ENCODE data around the gene MYO1E. TPM values are rescaled to one million over a fixed set of nuclear protein-coding genes. Genes with fewer than 3 reads are reported as not detected.

Gene MYO1E
- total and polyA plus RNA-seq, 4 donors: 6.7 to 70.9 (median 21.6) TPM

DNA sequence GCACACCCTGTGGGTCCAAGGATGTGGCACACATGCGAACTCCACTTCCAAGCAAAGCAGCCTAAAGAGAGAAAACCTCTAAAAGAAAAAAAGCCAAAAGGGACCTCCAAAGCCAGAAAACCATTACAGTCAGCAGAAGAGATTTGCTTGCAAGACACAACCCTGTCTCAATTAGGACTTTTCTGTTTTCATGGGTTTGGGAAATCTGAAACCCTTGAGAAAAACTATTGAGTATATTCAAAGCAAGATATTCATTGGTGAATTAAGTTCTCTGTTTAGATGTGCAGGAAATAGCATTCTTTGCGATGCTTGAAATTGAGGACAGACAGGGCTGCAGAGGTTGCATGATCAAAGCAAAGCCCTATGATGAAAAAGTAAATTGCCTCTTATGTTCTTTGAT lies 176.3 kb downstream of the MYO1E start:
- WGBS: 98% methylated on average over 2 of the region's 2 CpGs
- H3K4me3 ChIP-seq (ENCODE audit: low read depth in 1 of 3, low read length in 3 of 3): no peak overlapping the region
- TF ChIP-seq RXRA (IDR thresholded peaks at IDR 0.05) (no peak), NR2F2 (IDR thresholded peaks at IDR 0.05) (no peak), RAD21 (IDR thresholded peaks at IDR 0.05) (no peak), FOXA2 (IDR thresholded peaks at IDR 0.05) (no peak), GABPA (IDR thresholded peaks at IDR 0.05 in 1 of 2, conservative IDR thresholded peaks at IDR 0.05 in 1 of 2) (no peak), EGR1 (IDR thresholded peaks at IDR 0.05; ENCODE audit: low read depth in 2 of 2) (no peak), YY1 (IDR thresholded peaks at IDR 0.05) (no peak)
- TF ChIP-seq, protein P1, sequence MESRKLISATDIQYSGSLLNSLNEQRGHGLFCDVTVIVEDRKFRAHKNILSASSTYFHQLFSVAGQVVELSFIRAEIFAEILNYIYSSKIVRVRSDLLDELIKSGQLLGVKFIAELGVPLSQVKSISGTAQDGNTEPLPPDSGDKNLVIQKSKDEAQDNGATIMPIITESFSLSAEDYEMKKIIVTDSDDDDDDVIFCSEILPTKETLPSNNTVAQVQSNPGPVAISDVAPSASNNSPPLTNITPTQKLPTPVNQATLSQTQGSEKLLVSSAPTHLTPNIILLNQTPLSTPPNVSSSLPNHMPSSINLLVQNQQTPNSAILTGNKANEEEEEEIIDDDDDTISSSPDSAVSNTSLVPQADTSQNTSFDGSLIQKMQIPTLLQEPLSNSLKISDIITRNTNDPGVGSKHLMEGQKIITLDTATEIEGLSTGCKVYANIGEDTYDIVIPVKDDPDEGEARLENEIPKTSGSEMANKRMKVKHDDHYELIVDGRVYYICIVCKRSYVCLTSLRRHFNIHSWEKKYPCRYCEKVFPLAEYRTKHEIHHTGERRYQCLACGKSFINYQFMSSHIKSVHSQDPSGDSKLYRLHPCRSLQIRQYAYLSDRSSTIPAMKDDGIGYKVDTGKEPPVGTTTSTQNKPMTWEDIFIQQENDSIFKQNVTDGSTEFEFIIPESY (IDR thresholded peaks at IDR 0.05): no peak
- TF ChIP-seq, protein P2, sequence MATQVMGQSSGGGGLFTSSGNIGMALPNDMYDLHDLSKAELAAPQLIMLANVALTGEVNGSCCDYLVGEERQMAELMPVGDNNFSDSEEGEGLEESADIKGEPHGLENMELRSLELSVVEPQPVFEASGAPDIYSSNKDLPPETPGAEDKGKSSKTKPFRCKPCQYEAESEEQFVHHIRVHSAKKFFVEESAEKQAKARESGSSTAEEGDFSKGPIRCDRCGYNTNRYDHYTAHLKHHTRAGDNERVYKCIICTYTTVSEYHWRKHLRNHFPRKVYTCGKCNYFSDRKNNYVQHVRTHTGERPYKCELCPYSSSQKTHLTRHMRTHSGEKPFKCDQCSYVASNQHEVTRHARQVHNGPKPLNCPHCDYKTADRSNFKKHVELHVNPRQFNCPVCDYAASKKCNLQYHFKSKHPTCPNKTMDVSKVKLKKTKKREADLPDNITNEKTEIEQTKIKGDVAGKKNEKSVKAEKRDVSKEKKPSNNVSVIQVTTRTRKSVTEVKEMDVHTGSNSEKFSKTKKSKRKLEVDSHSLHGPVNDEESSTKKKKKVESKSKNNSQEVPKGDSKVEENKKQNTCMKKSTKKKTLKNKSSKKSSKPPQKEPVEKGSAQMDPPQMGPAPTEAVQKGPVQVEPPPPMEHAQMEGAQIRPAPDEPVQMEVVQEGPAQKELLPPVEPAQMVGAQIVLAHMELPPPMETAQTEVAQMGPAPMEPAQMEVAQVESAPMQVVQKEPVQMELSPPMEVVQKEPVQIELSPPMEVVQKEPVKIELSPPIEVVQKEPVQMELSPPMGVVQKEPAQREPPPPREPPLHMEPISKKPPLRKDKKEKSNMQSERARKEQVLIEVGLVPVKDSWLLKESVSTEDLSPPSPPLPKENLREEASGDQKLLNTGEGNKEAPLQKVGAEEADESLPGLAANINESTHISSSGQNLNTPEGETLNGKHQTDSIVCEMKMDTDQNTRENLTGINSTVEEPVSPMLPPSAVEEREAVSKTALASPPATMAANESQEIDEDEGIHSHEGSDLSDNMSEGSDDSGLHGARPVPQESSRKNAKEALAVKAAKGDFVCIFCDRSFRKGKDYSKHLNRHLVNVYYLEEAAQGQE (IDR thresholded peaks at IDR 0.05): no peak
- TF ChIP-seq, protein P3, sequence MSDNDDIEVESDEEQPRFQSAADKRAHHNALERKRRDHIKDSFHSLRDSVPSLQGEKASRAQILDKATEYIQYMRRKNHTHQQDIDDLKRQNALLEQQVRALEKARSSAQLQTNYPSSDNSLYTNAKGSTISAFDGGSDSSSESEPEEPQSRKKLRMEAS (IDR thresholded peaks at IDR 0.05): no peak
- TF ChIP-seq, protein P4, sequence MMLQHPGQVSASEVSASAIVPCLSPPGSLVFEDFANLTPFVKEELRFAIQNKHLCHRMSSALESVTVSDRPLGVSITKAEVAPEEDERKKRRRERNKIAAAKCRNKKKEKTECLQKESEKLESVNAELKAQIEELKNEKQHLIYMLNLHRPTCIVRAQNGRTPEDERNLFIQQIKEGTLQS (IDR thresholded peaks at IDR 0.05): no peak
- TF ChIP-seq, protein P5, sequence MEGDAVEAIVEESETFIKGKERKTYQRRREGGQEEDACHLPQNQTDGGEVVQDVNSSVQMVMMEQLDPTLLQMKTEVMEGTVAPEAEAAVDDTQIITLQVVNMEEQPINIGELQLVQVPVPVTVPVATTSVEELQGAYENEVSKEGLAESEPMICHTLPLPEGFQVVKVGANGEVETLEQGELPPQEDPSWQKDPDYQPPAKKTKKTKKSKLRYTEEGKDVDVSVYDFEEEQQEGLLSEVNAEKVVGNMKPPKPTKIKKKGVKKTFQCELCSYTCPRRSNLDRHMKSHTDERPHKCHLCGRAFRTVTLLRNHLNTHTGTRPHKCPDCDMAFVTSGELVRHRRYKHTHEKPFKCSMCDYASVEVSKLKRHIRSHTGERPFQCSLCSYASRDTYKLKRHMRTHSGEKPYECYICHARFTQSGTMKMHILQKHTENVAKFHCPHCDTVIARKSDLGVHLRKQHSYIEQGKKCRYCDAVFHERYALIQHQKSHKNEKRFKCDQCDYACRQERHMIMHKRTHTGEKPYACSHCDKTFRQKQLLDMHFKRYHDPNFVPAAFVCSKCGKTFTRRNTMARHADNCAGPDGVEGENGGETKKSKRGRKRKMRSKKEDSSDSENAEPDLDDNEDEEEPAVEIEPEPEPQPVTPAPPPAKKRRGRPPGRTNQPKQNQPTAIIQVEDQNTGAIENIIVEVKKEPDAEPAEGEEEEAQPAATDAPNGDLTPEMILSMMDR (IDR thresholded peaks at IDR 0.05; ENCODE audit: low read depth, low read length, missing input control): no peak
- no peaks in the 10 kb centered on the region for H3K27me3 ChIP-seq (ENCODE audit: control insufficient read depth in 4 of 4, insufficient read depth in 4 of 4, low read length in 3 of 4)
- H3K27ac ChIP-seq (ENCODE audit: low read depth in 1 of 2, low read length in 2 of 2): no peak overlapping the region
- DNase-seq (ENCODE audit: low spot score): no peak
- H3K36me3 ChIP-seq (ENCODE audit: control insufficient read depth in 4 of 4, insufficient read depth in 3 of 4, low read depth in 1 of 4, low read length in 3 of 4): peaks cover 3 to 59% (median 37%) of the 10 kb centered on the region in 4 donors
- no peaks in the 10 kb centered on the region for H3K4me1 ChIP-seq (ENCODE audit: control insufficient read depth in 4 of 4, insufficient read depth in 4 of 4, low read length in 3 of 4)
- no peak overlapping the region for H3K9ac ChIP-seq (ENCODE audit: low read depth in 1 of 2, low read length in 2 of 2)
- no peaks in the 10 kb centered on the region for H3K9me3 ChIP-seq (ENCODE audit: control insufficient read depth in 4 of 4, low read length in 3 of 4)

DNA sequence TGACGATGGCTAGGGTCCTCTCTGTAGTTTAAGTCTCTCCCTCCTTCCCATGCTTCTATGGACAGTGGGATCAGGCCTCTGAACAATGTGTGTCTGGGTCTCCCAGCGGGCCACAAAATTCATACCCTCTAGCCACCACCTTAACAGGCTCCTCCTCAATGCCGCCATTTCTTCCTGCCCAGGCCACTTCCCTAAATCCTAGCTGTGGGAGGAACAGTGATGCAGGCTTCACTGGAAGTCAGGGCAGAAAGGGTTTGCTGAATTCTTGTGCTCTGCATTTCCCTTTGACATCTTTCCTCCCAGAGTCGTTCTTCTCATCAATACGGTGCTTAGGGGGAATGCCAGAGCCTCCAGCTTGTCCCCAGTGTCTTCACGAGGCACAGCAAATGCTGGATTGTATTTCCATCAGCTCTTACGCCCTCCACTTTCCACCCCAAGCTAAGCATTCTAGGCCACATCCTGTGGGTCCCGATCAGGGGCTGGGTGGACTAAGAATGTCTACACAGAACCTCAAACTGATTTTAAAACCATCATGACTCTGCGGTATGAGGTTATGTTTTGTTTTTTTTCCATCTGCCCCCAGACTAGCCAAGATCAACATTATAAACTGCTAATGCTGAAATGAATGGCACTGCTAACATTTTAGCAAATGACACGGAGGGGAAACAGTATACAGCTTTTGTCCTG lies 177.9 kb downstream of the MYO1E start:
- Histone ChIP-seq H3K27me3 (ENCODE audit: control insufficient read depth in 4 of 4, insufficient read depth in 4 of 4, low read length in 3 of 4) (no peaks in the 10 kb centered on the region), H3K9me3 (ENCODE audit: control insufficient read depth in 4 of 4, low read length in 3 of 4) (no peaks in the 10 kb centered on the region), H3K4me1 (ENCODE audit: control insufficient read depth in 4 of 4, insufficient read depth in 4 of 4, low read length in 3 of 4) (no peaks in the 10 kb centered on the region), H3K27ac (ENCODE audit: low read depth in 1 of 2, low read length in 2 of 2) (no peak overlapping the region), H3K36me3 (ENCODE audit: control insufficient read depth in 4 of 4, insufficient read depth in 3 of 4, low read depth in 1 of 4, low read length in 3 of 4) (peaks cover 10 to 59% (median 37%) of the 10 kb centered on the region in 4 donors), H3K4me3 (ENCODE audit: low read depth in 1 of 3, low read length in 3 of 3) (no peak overlapping the region), H3K9ac (ENCODE audit: low read depth in 1 of 2, low read length in 2 of 2) (no peak overlapping the region)
- DNase-seq (ENCODE audit: low spot score): no peak
- no peak for TF ChIP-seq HNF4A (conservative IDR thresholded peaks at IDR 0.05)
- WGBS: 94% methylated on average over 10 of the region's 10 CpGs

All from liver (tissue), 9 donors.